Measurements from ENCODE around the gene SLC39A10. TPM values are rescaled to one million over a fixed set of nuclear protein-coding genes. Genes with fewer than 3 reads are reported as not detected.

Gene SLC39A10
- total RNA-seq, 1 donor from 2014 or later, result 52.3 TPM

DNA sequence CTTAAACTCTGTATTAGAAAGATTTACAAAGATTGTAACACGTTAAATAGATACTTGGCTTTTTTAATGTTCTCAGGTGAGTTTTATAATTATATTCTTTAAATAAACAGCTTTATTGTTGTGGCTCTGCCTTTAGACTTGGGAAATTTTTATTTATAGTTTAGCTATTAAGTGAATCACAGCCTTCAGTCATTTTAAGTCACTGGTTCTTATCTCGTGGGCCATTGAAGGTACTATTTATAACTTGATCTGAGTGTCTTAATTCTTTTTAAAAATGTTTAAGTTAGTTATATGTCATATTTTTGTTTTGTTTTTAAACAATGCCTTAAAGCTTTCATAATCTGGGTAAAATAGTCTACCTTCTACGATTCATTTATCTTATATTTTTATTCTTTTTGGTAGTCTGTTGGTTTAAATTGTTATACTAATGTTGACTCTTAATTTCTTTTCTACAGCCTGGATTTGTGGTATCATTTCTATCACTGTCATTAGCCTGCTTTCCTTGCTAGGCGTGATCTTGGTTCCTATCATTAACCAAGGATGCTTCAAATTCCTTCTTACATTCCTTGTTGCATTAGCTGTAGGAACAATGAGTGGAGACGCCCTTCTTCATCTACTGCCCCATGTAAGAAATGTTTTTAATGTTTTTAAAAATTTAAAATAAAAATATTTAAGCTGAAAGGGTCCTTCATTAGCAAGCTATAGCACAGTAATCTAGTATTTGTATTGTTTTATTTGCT is 49.3 kb downstream of the SLC39A10 start:
- Mint-ChIP-seq H3K36me3 (ENCODE audit: low read depth) (peaks cover 63% of the 10 kb centered on the region), H3K9me3 (peaks cover under 1% of the 10 kb centered on the region), H3K27me3 (no peaks in the 10 kb centered on the region), H3K4me3 (no peak overlapping the region), H3K4me1 (peaks cover 3% of the 10 kb centered on the region), H3K27ac (no peak overlapping the region)
- DNase-seq, result no peak
- CTCF ChIA-PET, result interaction anchor here (1.1 kb wide), 2 partner anchors 41 to 208 kb away, joined by 3 read pairs; no protein-coding TSS in a partner anchor
- POLR2A ChIA-PET, result no interaction called here
- intact Hi-C loops (cut with micrococcal nuclease), result no loop called here
- TF ChIP-seq, protein P1, sequence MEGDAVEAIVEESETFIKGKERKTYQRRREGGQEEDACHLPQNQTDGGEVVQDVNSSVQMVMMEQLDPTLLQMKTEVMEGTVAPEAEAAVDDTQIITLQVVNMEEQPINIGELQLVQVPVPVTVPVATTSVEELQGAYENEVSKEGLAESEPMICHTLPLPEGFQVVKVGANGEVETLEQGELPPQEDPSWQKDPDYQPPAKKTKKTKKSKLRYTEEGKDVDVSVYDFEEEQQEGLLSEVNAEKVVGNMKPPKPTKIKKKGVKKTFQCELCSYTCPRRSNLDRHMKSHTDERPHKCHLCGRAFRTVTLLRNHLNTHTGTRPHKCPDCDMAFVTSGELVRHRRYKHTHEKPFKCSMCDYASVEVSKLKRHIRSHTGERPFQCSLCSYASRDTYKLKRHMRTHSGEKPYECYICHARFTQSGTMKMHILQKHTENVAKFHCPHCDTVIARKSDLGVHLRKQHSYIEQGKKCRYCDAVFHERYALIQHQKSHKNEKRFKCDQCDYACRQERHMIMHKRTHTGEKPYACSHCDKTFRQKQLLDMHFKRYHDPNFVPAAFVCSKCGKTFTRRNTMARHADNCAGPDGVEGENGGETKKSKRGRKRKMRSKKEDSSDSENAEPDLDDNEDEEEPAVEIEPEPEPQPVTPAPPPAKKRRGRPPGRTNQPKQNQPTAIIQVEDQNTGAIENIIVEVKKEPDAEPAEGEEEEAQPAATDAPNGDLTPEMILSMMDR (IDR thresholded peaks at IDR 0.05), result no peak
- ATAC-seq (ENCODE audit: low read depth), result no peak

DNA sequence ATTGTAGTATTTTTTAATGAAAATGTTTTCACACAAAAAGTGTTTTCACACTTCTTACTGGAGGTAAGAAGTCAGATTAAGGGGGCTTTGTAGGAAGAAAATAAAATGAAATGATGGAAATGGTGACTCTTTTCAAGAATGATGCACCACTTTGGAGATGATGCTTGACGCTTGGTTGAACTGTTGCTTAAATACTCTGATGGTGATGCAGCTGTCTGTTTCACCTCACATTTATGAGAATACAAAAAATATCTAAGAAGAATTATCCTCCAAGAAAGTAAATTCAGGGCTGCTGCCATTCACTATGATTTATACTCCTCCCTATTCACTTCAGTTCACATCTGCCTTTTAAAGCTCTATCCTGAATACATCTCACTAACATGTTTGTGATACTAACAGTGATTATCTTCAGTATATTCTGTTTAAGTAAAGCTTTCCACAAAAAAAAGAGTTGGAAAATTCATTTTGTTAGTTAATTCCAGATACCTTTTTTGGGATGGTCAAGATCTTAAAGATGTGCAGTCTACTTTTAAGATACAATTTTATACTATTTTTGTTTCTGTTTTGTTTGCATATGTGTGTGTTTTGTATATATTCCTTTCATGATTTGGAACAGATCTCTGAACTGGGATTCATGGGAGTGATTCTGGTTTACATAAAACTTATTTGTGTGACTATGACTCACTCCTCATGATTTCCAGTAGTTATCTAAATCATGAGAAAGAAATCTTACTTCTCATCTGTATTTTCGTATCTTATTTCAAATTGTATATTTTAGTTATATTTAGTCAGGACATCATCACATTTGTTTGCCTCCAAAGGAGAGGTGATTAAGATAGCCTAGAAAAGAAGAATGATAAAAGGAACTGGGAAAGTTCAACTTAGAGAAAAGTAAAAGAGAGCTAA is 53.1 kb downstream of the SLC39A10 start:
- ATAC-seq (ENCODE audit: low read depth), result no peak
- DNase-seq, result no peak
- ChIA-PET POLR2A (no interaction called here), CTCF (no interaction called here)
- no peak overlapping the region for H3K27ac Mint-ChIP-seq
- no peaks in the 10 kb centered on the region for H3K9me3 Mint-ChIP-seq
- peaks cover 7% of the 10 kb centered on the region for H3K4me1 Mint-ChIP-seq
- TF ChIP-seq, protein P1 (IDR thresholded peaks at IDR 0.05), result no peak
- H3K27me3 Mint-ChIP-seq, result no peaks in the 10 kb centered on the region
- peaks cover 68% of the 10 kb centered on the region for H3K36me3 Mint-ChIP-seq (ENCODE audit: low read depth)
- intact Hi-C loops (cut with micrococcal nuclease), result no loop called here
- H3K4me3 Mint-ChIP-seq, result no peak overlapping the region

GRCh38 chr2:195711478-195711877 is 54.5 kb downstream of the SLC39A10 start:
- Mint-ChIP-seq H3K27ac (no peak overlapping the region), H3K36me3 (ENCODE audit: low read depth) (peaks cover 71% of the 10 kb centered on the region), H3K9me3 (no peaks in the 10 kb centered on the region), H3K4me3 (no peak overlapping the region), H3K27me3 (no peaks in the 10 kb centered on the region), H3K4me1 (peaks cover 7% of the 10 kb centered on the region)
- POLR2A ChIA-PET, result no interaction called here
- CTCF ChIA-PET, result no interaction called here
- intact Hi-C loops (cut with micrococcal nuclease), result no loop called here
- DNase-seq (no peak), ATAC-seq (ENCODE audit: low read depth) (no peak)
- TF ChIP-seq, protein P1 (IDR thresholded peaks at IDR 0.05), result no peak

DNA sequence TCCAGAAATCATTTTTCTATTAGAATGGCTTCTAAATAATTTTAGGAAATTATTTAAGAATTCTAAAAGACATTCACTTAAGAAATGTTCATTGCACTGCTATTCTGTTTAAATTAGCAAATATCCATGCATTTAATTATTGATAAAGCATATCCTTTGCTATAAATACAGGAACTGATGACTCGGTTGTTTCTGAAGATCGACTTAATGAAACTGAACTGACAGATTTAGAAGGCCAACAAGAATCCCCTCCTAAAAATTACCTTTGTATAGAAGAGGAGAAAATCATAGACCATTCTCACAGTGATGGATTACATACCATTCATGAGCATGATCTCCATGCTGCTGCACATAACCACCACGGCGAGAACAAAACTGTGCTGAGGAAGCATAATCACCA is 59.4 kb downstream of the SLC39A10 start:
- intact Hi-C loops (cut with micrococcal nuclease), result no loop called here
- peaks cover 73% of the 10 kb centered on the region for H3K36me3 Mint-ChIP-seq (ENCODE audit: low read depth)
- H3K4me3 Mint-ChIP-seq, result no peak overlapping the region
- H3K9me3 Mint-ChIP-seq, result no peaks in the 10 kb centered on the region
- no peaks in the 10 kb centered on the region for H3K27me3 Mint-ChIP-seq
- H3K27ac Mint-ChIP-seq, result no peak overlapping the region
- TF ChIP-seq, protein P1 (IDR thresholded peaks at IDR 0.05), result no peak
- H3K4me1 Mint-ChIP-seq, result peaks cover 7% of the 10 kb centered on the region
- ATAC-seq (ENCODE audit: low read depth) (no peak), DNase-seq (no peak)
- ChIA-PET POLR2A (no interaction called here), CTCF (no interaction called here)

GRCh38 chr2:195721042-195721441 is 64.0 kb downstream of the SLC39A10 start:
- TF ChIP-seq, protein P1 (IDR thresholded peaks at IDR 0.05), result no peak
- Mint-ChIP-seq H3K9me3 (no peaks in the 10 kb centered on the region), H3K27me3 (no peaks in the 10 kb centered on the region), H3K36me3 (ENCODE audit: low read depth) (peaks cover 76% of the 10 kb centered on the region), H3K4me3 (no peak overlapping the region), H3K27ac (no peak overlapping the region), H3K4me1 (no peaks in the 10 kb centered on the region)
- DNase-seq (no peak), ATAC-seq (ENCODE audit: low read depth) (no peak)
- POLR2A ChIA-PET, result no interaction called here
- CTCF ChIA-PET, result no interaction called here
- intact Hi-C loops (cut with micrococcal nuclease), result no loop called here
